Measurements from ENCODE around the gene EPC1. TPM values are rescaled to one million over a fixed set of nuclear protein-coding genes. Genes with fewer than 3 reads are reported as not detected.

Gene EPC1
- total and polyA plus RNA-seq, 9 of the 15 experiments (the other 6 are each of a cell fraction or from before 2014, with no cell fraction given), result 7.0 to 43.6 (median 16.1) TPM

- TF ChIP-seq ID3 (CRISPR knock-in tag; IDR thresholded peaks at IDR 0.05) (no peak), ID3 (tag; IDR thresholded peaks at IDR 0.05) (no peak; the same call in 1 of the 2 replicates), FOXA3 (CRISPR knock-in tag; conservative IDR thresholded peaks at IDR 0.05 in 1 of 2, IDR thresholded peaks at IDR 0.05 in 1 of 2) (no peak), ZNF175 (CRISPR knock-in tag; IDR thresholded peaks at IDR 0.05; ENCODE audit: low read depth) (peak; percentile 89), ZKSCAN8 (CRISPR knock-in tag; IDR thresholded peaks at IDR 0.05) (peak; percentile 80; the same call in 1 of the 2 replicates), NFATC3 (IDR thresholded peaks at IDR 0.05) (no peak), POLR2H (tag; IDR thresholded peaks at IDR 0.05; ENCODE audit: low read depth) (peak; percentile 92), ZBTB12 (CRISPR knock-in tag; IDR thresholded peaks at IDR 0.05) (no peak), BCOR (IDR thresholded peaks at IDR 0.05) (no peak), ZNF212 (CRISPR knock-in tag; IDR thresholded peaks at IDR 0.05) (no peak), ZNF3 (CRISPR knock-in tag; IDR thresholded peaks at IDR 0.05) (no peak), KLF13 (tag; IDR thresholded peaks at IDR 0.05; ENCODE audit: borderline replicate concordance, low read depth) (0 out of 2 replicates have a peak, but pooled peaks have one; percentile 45), MAZ (CRISPR knock-in tag; conservative IDR thresholded peaks at IDR 0.05 in 1 of 2, IDR thresholded peaks at IDR 0.05 in 1 of 2) (peak; percentile 78 to 81; a peak in 3 of 4 replicates), HNRNPLL (IDR thresholded peaks at IDR 0.05; ENCODE audit: low read depth, low read length, poor library complexity, severe bottlenecking) (peak; percentile 6), SIN3B (IDR thresholded peaks at IDR 0.05; ENCODE audit: low read depth) (peak; percentile 48; the same call in 1 of the 2 replicates), HMBOX1 (IDR thresholded peaks at IDR 0.05) (no peak), MAFF (IDR thresholded peaks at IDR 0.05; ENCODE audit: low read length) (no peak), ZNF347 (CRISPR knock-in tag; IDR thresholded peaks at IDR 0.05; ENCODE audit: low read depth) (no peak), CCAR2 (IDR thresholded peaks at IDR 0.05; ENCODE audit: low read depth, low read length) (no peak), ZC3H8 (IDR thresholded peaks at IDR 0.05) (no peak), SIN3A (IDR thresholded peaks at IDR 0.05; ENCODE audit: borderline replicate concordance in 2 of 2, control insufficient read depth in 1 of 2, low read depth in 2 of 2, low read length in 2 of 2) (peak in 1 of 2 experiments; percentile 14; a peak in 1 of 4 replicates)
- TF ChIP-seq, protein P1, sequence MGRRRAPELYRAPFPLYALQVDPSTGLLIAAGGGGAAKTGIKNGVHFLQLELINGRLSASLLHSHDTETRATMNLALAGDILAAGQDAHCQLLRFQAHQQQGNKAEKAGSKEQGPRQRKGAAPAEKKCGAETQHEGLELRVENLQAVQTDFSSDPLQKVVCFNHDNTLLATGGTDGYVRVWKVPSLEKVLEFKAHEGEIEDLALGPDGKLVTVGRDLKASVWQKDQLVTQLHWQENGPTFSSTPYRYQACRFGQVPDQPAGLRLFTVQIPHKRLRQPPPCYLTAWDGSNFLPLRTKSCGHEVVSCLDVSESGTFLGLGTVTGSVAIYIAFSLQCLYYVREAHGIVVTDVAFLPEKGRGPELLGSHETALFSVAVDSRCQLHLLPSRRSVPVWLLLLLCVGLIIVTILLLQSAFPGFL (CRISPR knock-in tag; IDR thresholded peaks at IDR 0.05), result peak; percentile 92
These were observed at the start of gene EPC1 (continued) for GRCh38 chr10:32346551-32347362.

All from K562 (cell line).